ENCODE measurements around the gene SH3BP4.

SH3BP4 gene

DNA sequence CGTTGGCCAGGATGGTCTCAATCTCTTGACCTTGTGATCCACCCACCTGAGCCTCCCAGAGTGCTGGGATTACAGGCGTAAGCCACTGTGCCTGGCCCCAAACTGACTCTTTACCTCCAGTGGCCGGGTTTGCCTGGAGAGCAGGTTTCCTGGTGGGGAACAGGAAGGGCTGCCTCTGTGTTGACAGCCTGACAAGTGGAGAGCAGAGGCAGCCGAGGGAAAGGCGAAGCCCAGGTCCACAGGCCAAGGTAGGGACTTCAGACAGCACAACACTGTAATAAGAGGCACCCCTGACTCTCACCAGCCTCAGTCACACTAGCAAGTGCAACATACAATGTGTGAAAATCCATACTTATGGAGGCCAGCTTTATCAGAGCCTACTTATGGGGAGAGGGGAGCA, 16.5 kb upstream of the SH3BP4 start:
- Histone ChIP-seq H3K36me3 (ENCODE audit: control insufficient read depth, low read length) (no peaks in the 10 kb centered on the region), H3K9me2 (replicated peaks; ENCODE audit: control insufficient read depth, low read length) (no peaks in the 10 kb centered on the region), H3K4me2 (ENCODE audit: low read length) (no peak overlapping the region), H3K4me1 (ENCODE audit: control insufficient read depth, low read length) (no peaks in the 10 kb centered on the region), H3K4me3 (ENCODE audit: low read length) (no peak overlapping the region), H3F3A (ENCODE audit: control insufficient read depth, insufficient read depth) (no peaks in the 10 kb centered on the region), H3K9me3 (ENCODE audit: control insufficient read depth, insufficient read depth, low read length) (no peaks in the 10 kb centered on the region), H4K20me1 (ENCODE audit: control insufficient read depth, insufficient read depth, low read depth, low read length) (no peaks in the 10 kb centered on the region), H3K79me2 (ENCODE audit: control insufficient read depth, low read length) (no peaks in the 10 kb centered on the region), H3K27ac (ENCODE audit: low read depth, low read length) (no peak overlapping the region), H3K27me3 (ENCODE audit: control insufficient read depth, low read length) (no peaks in the 10 kb centered on the region)
- TF ChIP-seq, protein P1, sequence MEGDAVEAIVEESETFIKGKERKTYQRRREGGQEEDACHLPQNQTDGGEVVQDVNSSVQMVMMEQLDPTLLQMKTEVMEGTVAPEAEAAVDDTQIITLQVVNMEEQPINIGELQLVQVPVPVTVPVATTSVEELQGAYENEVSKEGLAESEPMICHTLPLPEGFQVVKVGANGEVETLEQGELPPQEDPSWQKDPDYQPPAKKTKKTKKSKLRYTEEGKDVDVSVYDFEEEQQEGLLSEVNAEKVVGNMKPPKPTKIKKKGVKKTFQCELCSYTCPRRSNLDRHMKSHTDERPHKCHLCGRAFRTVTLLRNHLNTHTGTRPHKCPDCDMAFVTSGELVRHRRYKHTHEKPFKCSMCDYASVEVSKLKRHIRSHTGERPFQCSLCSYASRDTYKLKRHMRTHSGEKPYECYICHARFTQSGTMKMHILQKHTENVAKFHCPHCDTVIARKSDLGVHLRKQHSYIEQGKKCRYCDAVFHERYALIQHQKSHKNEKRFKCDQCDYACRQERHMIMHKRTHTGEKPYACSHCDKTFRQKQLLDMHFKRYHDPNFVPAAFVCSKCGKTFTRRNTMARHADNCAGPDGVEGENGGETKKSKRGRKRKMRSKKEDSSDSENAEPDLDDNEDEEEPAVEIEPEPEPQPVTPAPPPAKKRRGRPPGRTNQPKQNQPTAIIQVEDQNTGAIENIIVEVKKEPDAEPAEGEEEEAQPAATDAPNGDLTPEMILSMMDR (IDR thresholded peaks at IDR 0.05; ENCODE audit: low read depth, low read length, poor library complexity, severe bottlenecking): no peak
- TF ChIP-seq EZH2phosphoT487 (IDR thresholded peaks at IDR 0.05; ENCODE audit: borderline replicate concordance, low read length): no peak

DNA sequence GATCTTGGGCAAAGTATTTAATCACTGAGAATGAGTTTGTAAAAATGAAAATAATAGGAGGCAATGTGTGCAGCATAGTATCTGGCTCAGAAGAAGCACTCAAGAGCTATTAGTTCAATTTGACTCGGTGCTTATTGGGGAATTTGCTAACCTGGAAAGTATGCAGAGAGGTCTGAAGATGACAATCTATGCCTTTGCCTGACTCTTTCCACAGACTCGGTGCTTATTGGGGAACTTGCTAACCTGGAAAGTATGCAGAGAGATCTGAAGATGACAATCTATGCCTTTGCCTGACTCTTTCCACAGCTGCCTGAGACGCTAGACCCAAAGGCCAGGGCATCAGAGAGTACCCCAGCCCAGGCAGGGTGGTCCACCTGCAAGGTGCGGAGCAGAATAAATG, 12.2 kb upstream of the SH3BP4 start:
- TF ChIP-seq, protein P1 (IDR thresholded peaks at IDR 0.05; ENCODE audit: low read depth, low read length, poor library complexity, severe bottlenecking): no peak
- Histone ChIP-seq H3K4me2 (ENCODE audit: low read length) (no peak overlapping the region), H3K9me3 (ENCODE audit: control insufficient read depth, insufficient read depth, low read length) (no peaks in the 10 kb centered on the region), H3K9me2 (replicated peaks; ENCODE audit: control insufficient read depth, low read length) (no peaks in the 10 kb centered on the region), H3K36me3 (ENCODE audit: control insufficient read depth, low read length) (no peaks in the 10 kb centered on the region), H4K20me1 (ENCODE audit: control insufficient read depth, insufficient read depth, low read depth, low read length) (no peaks in the 10 kb centered on the region), H3K27me3 (ENCODE audit: control insufficient read depth, low read length) (no peaks in the 10 kb centered on the region), H3K27ac (ENCODE audit: low read depth, low read length) (no peak overlapping the region), H3K4me1 (ENCODE audit: control insufficient read depth, low read length) (no peaks in the 10 kb centered on the region), H3K79me2 (ENCODE audit: control insufficient read depth, low read length) (no peaks in the 10 kb centered on the region), H3K4me3 (ENCODE audit: low read length) (no peak overlapping the region), H3F3A (ENCODE audit: control insufficient read depth, insufficient read depth) (no peaks in the 10 kb centered on the region)

DNA sequence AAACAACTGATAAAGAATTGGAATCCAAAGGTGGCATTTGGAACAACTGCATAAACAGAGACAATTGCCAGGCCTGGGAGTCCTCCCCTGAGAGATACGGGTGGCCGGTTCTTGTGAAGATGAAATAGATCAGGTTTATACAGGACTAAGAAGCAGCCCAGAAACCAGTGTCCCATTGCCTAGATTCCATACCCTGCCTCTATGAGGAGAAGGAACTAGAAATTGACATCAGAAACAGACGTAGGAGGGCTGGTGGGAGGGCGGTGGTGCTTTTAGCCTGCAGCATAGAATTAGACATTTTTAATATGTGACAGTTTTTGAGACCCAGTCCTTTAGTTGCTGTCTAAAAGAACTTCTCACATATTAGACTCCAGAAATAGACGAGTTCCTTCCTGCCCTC, 11.8 kb upstream of the SH3BP4 start:
- H4K20me1 ChIP-seq (ENCODE audit: control insufficient read depth, insufficient read depth, low read depth, low read length): no peaks in the 10 kb centered on the region
- no peak overlapping the region for H3K27ac ChIP-seq (ENCODE audit: low read depth, low read length)
- no peak for TF ChIP-seq EZH2phosphoT487 (IDR thresholded peaks at IDR 0.05; ENCODE audit: borderline replicate concordance, low read length)
- TF ChIP-seq, protein P1 (IDR thresholded peaks at IDR 0.05; ENCODE audit: low read depth, low read length, poor library complexity, severe bottlenecking): no peak
- H3K27me3 ChIP-seq (ENCODE audit: control insufficient read depth, low read length): no peaks in the 10 kb centered on the region
- no peaks in the 10 kb centered on the region for H3F3A ChIP-seq (ENCODE audit: control insufficient read depth, insufficient read depth)
- no peaks in the 10 kb centered on the region for H3K9me3 ChIP-seq (ENCODE audit: control insufficient read depth, insufficient read depth, low read length)
- H3K4me1 ChIP-seq (ENCODE audit: control insufficient read depth, low read length): no peaks in the 10 kb centered on the region
- H3K9me2 ChIP-seq (replicated peaks; ENCODE audit: control insufficient read depth, low read length): no peaks in the 10 kb centered on the region
- H3K4me3 ChIP-seq (ENCODE audit: low read length): no peak overlapping the region
- no peak overlapping the region for H3K4me2 ChIP-seq (ENCODE audit: low read length)
- no peaks in the 10 kb centered on the region for H3K79me2 ChIP-seq (ENCODE audit: control insufficient read depth, low read length)
- no peaks in the 10 kb centered on the region for H3K36me3 ChIP-seq (ENCODE audit: control insufficient read depth, low read length)

- Histone ChIP-seq H3K27ac (ENCODE audit: low read depth, low read length) (no peak overlapping the region), H3K27me3 (ENCODE audit: control insufficient read depth, low read length) (no peaks in the 10 kb centered on the region), H3K79me2 (ENCODE audit: control insufficient read depth, low read length) (no peaks in the 10 kb centered on the region), H3F3A (ENCODE audit: control insufficient read depth, insufficient read depth) (no peaks in the 10 kb centered on the region), H3K9me2 (replicated peaks; ENCODE audit: control insufficient read depth, low read length) (no peaks in the 10 kb centered on the region), H3K4me3 (ENCODE audit: low read length) (no peak overlapping the region), H4K20me1 (ENCODE audit: control insufficient read depth, insufficient read depth, low read depth, low read length) (no peaks in the 10 kb centered on the region), H3K36me3 (ENCODE audit: control insufficient read depth, low read length) (no peaks in the 10 kb centered on the region), H3K4me2 (ENCODE audit: low read length) (no peak overlapping the region), H3K4me1 (ENCODE audit: control insufficient read depth, low read length) (no peaks in the 10 kb centered on the region), H3K9me3 (ENCODE audit: control insufficient read depth, insufficient read depth, low read length) (no peaks in the 10 kb centered on the region)
- no peak for TF ChIP-seq EZH2phosphoT487 (IDR thresholded peaks at IDR 0.05; ENCODE audit: borderline replicate concordance, low read length)
- TF ChIP-seq, protein P1 (IDR thresholded peaks at IDR 0.05; ENCODE audit: low read depth, low read length, poor library complexity, severe bottlenecking): no peak
Measured at GRCh38 chr2:234940527-234940926, 11.3 kb upstream of the SH3BP4 start.
